HG02885 (cell line): ENCODE data around the gene TMEM170B.

Experiments used
- ATAC-seq: cut with Tn5 transposase; IDR thresholded peaks from one replicate; pipeline ENCODE4 v1.9.1; 2021; ENCODE audit warnings: mild to moderate bottlenecking; ENCODE audit not compliant: unreplicated experiment, poor library complexity

TMEM170B gene

GRCh38 chr6:11609324-11610071 lies 71.9 kb downstream of the TMEM170B start:
- ATAC-seq, result no peak

- no peak for ATAC-seq
Observed at GRCh38 chr6:11613336-11613735, 75.8 kb downstream of the TMEM170B start.

- no peak for ATAC-seq
Observed at GRCh38 chr6:11613858-11614257, 76.3 kb downstream of the TMEM170B start.

- no peak for ATAC-seq
Observed at GRCh38 chr6:11614534-11615213, 77.1 kb downstream of the TMEM170B start.

GRCh38 chr6:11615214-11615602 lies 77.7 kb downstream of the TMEM170B start:
- ATAC-seq, result no peak

GRCh38 chr6:11616200-11616611 lies 78.7 kb downstream of the TMEM170B start:
- no peak for ATAC-seq

- no peak for ATAC-seq
Observed at GRCh38 chr6:11618533-11618932, 81.0 kb downstream of the TMEM170B start.

- no peak for ATAC-seq
Observed at GRCh38 chr6:11621119-11621518, 83.6 kb downstream of the TMEM170B start.

- ATAC-seq, result no peak
Observed at GRCh38 chr6:11622156-11622555, 84.6 kb downstream of the TMEM170B start.

GRCh38 chr6:11623272-11623671 lies 85.7 kb downstream of the TMEM170B start:
- no peak for ATAC-seq

- ATAC-seq, result no peak
Observed at GRCh38 chr6:11625302-11625701, 87.8 kb downstream of the TMEM170B start.

GRCh38 chr6:11626356-11626755 lies 88.8 kb downstream of the TMEM170B start:
- ATAC-seq, result no peak

- no peak for ATAC-seq
Observed at GRCh38 chr6:11628562-11628961, 91.0 kb downstream of the TMEM170B start.

GRCh38 chr6:11631008-11631407 lies 93.5 kb downstream of the TMEM170B start:
- ATAC-seq, result no peak

GRCh38 chr6:11631539-11631938 lies 94.0 kb downstream of the TMEM170B start:
- no peak for ATAC-seq

GRCh38 chr6:11632231-11632630 lies 94.7 kb downstream of the TMEM170B start:
- no peak for ATAC-seq

GRCh38 chr6:11632795-11633511 lies 95.4 kb downstream of the TMEM170B start:
- ATAC-seq, result no peak
